Measurements from ENCODE around the gene CCR3. TPM values are rescaled to one million over a fixed set of nuclear protein-coding genes. Genes with fewer than 3 reads are reported as not detected.
"Not testable (repeated sequence)": the region's sequence is repeated elsewhere in the genome, so short reads cannot be mapped to it uniquely, and the experiment has no call there.

Gene CCR3
- total RNA-seq, 5 donors from 2014 or later (not counting 1 experiment from before 2014, with no cell fraction given): 0.33 to 1.2 (median 0.55) TPM; not detected in 2

DNA sequence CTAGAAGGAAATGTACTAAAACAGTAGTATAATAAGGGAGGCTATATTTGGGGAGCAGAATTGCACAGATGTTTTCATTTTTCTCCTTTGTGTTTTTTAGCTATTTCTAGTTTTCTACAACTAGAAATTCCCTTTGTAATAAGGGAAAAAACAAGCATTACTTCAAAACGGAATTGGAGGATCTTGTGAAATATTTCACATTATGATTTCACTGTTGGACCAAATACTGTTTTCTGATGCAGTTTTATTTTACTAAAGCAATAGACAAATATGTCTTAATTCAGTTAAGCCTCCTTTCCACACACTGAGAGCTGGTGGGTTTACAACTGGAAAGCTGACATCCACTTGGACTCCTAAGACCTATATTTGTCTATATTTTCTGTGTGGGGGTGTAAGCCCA, 41.5 kb upstream of the CCR3 start:
- CTCF ChIA-PET: interaction anchor here in 1 of 2 donors (0.6 kb wide), 1 partner anchor 380 kb away, joined by 3 read pairs; no protein-coding TSS in a partner anchor

DNA sequence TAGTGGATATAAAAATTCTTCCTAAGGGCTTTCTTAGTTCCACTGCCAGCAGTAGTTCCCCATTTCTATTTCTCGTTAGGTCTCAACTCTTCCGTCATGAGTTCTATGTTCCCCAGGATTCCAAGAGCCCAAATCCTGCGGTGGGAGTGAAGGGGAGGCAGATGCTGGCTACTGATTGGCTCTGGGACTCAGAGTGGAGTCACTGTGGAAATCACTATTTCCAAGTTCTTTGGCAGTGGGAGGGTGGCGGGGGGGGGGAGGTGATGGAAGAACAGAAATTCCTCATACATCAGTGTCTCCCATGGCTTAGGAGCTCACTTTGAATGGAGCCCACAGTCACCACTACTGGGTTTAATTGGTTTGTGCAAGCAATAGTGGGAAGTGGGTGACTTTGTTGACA, 39.7 kb upstream of the CCR3 start:
- Mint-ChIP-seq H3K9me3 (peaks cover 0 to under 1% (median 0%) of the 10 kb centered on the region in 3 donors), H3K27me3 (no peaks in the 10 kb centered on the region), H3K27ac (no peak overlapping the region), H3K4me3 (no peak overlapping the region), H3K4me1 (peaks cover 0 to 14% (median 5%) of the 10 kb centered on the region in 3 donors), H3K36me3 (no peaks in the 10 kb centered on the region)
- Histone ChIP-seq H3K4me1 (ENCODE audit: control insufficient read depth in 1 of 2, extremely low read depth in 1 of 2, insufficient read depth in 2 of 2, low read length in 2 of 2) (peaks cover 0 to 21% of the 10 kb centered on the region in 2 experiments), H3K27ac (ENCODE audit: low read length) (no peak overlapping the region), H3K36me3 (ENCODE audit: control insufficient read depth in 2 of 2, extremely low read depth in 1 of 2, insufficient read depth in 1 of 2, low read length in 1 of 2) (no peaks in the 10 kb centered on the region), H3K9me3 (peaks cover 2% of the 10 kb centered on the region), H3K27me3 (replicated peaks in 1 of 2; ENCODE audit: control insufficient read depth in 2 of 2, extremely low read depth in 1 of 2, insufficient read depth in 2 of 2, low read length in 1 of 2) (no peaks in the 10 kb centered on the region), H3K4me3 (ENCODE audit: control insufficient read depth in 1 of 2, extremely low read depth in 1 of 2, low read length in 1 of 2) (no peak overlapping the region)
- ChIA-PET POLR2A (no interaction called here), CTCF (no interaction called here)
- ATAC-seq (replicated peaks in 1 of 4) (no peak), DNase-seq (no peak)
- no CpG with 5 or more reads among the region's 4 CpGs for WGBS (ENCODE audit: insufficient coverage)

More for the DNA sequence above, 41.5 kb upstream of the CCR3 start:
- no peak overlapping the region for H3K27ac Mint-ChIP-seq
- no peaks in the 10 kb centered on the region for H3K27me3 Mint-ChIP-seq
- WGBS (ENCODE audit: insufficient coverage): no CpG with 5 or more reads among the region's 1 CpG
- Histone ChIP-seq H3K27me3 (replicated peaks in 1 of 2; ENCODE audit: control insufficient read depth in 2 of 2, extremely low read depth in 1 of 2, insufficient read depth in 2 of 2, low read length in 1 of 2) (no peaks in the 10 kb centered on the region), H3K4me3 (ENCODE audit: control insufficient read depth in 1 of 2, extremely low read depth in 1 of 2, low read length in 1 of 2) (no peak overlapping the region), H3K27ac (ENCODE audit: low read length) (no peak overlapping the region), H3K36me3 (ENCODE audit: control insufficient read depth in 2 of 2, extremely low read depth in 1 of 2, insufficient read depth in 1 of 2, low read length in 1 of 2) (no peaks in the 10 kb centered on the region), H3K9me3 (peaks cover 2% of the 10 kb centered on the region), H3K4me1 (ENCODE audit: control insufficient read depth in 1 of 2, extremely low read depth in 1 of 2, insufficient read depth in 2 of 2, low read length in 2 of 2) (peaks cover 0 to 8% of the 10 kb centered on the region in 2 experiments)
- H3K36me3 Mint-ChIP-seq: no peaks in the 10 kb centered on the region
- peaks cover 0 to 5% (median 0%) of the 10 kb centered on the region in 3 donors for H3K9me3 Mint-ChIP-seq
- POLR2A ChIA-PET: no interaction called here
- no peak overlapping the region for H3K4me3 Mint-ChIP-seq
- no peak for DNase-seq
- no peak for ATAC-seq (replicated peaks in 1 of 4)
- H3K4me1 Mint-ChIP-seq: peaks cover 0 to 4% (median 0%) of the 10 kb centered on the region in 3 donors

- Histone ChIP-seq H3K27ac (ENCODE audit: low read length) (no peak overlapping the region), H3K9me3 (no peaks in the 10 kb centered on the region), H3K27me3 (replicated peaks in 1 of 2; ENCODE audit: control insufficient read depth in 2 of 2, extremely low read depth in 1 of 2, insufficient read depth in 2 of 2, low read length in 1 of 2) (no peaks in the 10 kb centered on the region), H3K4me3 (ENCODE audit: control insufficient read depth in 1 of 2, extremely low read depth in 1 of 2, low read length in 1 of 2) (no peak overlapping the region), H3K4me1 (ENCODE audit: control insufficient read depth in 1 of 2, extremely low read depth in 1 of 2, insufficient read depth in 2 of 2, low read length in 2 of 2) (peaks cover 3 to 32% of the 10 kb centered on the region in 2 experiments), H3K36me3 (ENCODE audit: control insufficient read depth in 2 of 2, extremely low read depth in 1 of 2, insufficient read depth in 1 of 2, low read length in 1 of 2) (no peaks in the 10 kb centered on the region)
- 100% methylated on average over 12 of the region's 12 CpGs for WGBS (ENCODE audit: insufficient coverage)
- no peaks in the 10 kb centered on the region for H3K27me3 Mint-ChIP-seq
- ChIA-PET POLR2A (no interaction called here), CTCF (no interaction called here)
- H3K4me1 Mint-ChIP-seq: peaks cover 11 to 26% (median 16%) of the 10 kb centered on the region in 3 donors
- no peaks in the 10 kb centered on the region for H3K9me3 Mint-ChIP-seq
- H3K4me3 Mint-ChIP-seq: no peak overlapping the region
- ATAC-seq (replicated peaks in 1 of 4): no peak
- no peak overlapping the region for H3K27ac Mint-ChIP-seq
- H3K36me3 Mint-ChIP-seq: no peaks in the 10 kb centered on the region
- DNase-seq: no peak
Measured at GRCh38 chr3:46203681-46204080, 38.6 kb upstream of the CCR3 start.

DNA sequence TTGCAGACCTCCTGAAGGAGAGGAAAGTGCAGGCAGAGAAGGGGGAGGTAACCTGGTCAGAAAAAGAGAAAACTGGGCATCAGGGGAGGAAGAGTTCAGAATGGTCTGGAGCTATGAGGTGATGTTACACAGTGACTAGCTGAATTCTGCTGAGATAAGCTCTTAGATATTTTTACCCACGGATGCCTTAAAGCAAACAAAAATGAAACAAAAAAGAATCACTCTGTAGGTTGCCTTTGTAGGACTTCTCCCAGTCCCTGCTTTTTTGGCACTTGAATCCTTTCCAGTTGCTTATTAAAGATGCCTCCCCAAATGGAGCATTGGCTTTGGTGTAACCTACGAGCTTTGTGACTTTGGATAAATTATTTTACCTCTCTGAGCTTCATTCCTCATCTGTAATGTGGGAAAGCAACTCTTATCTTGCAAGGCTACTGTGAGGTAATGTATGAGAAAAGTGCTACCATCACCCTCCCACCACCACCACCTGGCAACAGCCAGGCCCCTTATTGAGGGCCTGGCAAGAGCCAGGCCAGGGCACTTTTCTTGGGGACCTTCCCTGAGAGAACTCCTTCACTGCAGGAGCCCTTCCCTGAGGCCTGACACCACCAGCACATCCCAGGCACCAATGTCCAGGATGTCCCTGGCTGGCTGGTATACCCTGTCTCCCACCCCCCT, 36.8 kb upstream of the CCR3 start:
- H3K9me3 ChIP-seq: no peaks in the 10 kb centered on the region
- Mint-ChIP-seq H3K4me3 (peak overlapping the region in 2 of 3 donors; percentile 4 to 15), H3K9me3 (no peaks in the 10 kb centered on the region), H3K36me3 (no peaks in the 10 kb centered on the region), H3K4me1 (peaks cover 17 to 35% (median 25%) of the 10 kb centered on the region in 3 donors), H3K27ac (peak overlapping the region in 1 of 2 donors; percentile 14), H3K27me3 (no peaks in the 10 kb centered on the region)
- peaks cover 3 to 35% of the 10 kb centered on the region in 2 experiments for H3K4me1 ChIP-seq (ENCODE audit: control insufficient read depth in 1 of 2, extremely low read depth in 1 of 2, insufficient read depth in 2 of 2, low read length in 2 of 2)
- H3K36me3 ChIP-seq (ENCODE audit: control insufficient read depth in 2 of 2, extremely low read depth in 1 of 2, insufficient read depth in 1 of 2, low read length in 1 of 2): no peaks in the 10 kb centered on the region
- H3K27me3 ChIP-seq (replicated peaks in 1 of 2; ENCODE audit: control insufficient read depth in 2 of 2, extremely low read depth in 1 of 2, insufficient read depth in 2 of 2, low read length in 1 of 2): no peaks in the 10 kb centered on the region
- POLR2A ChIA-PET: no interaction called here
- DNase-seq (no peak), ATAC-seq (replicated peaks in 1 of 4) (no peak)
- no peak overlapping the region for H3K4me3 ChIP-seq (ENCODE audit: control insufficient read depth in 1 of 2, extremely low read depth in 1 of 2, low read length in 1 of 2)
- WGBS (ENCODE audit: insufficient coverage): 33% methylated on average over 1 of the region's 2 CpGs
- peak overlapping the region; percentile 7 for H3K27ac ChIP-seq (ENCODE audit: low read length)
- CTCF ChIA-PET: interaction anchor here in 1 of 2 donors (1.2 kb wide), 1 partner anchor 9 kb away, joined by 3 read pairs; no protein-coding TSS in a partner anchor

DNA sequence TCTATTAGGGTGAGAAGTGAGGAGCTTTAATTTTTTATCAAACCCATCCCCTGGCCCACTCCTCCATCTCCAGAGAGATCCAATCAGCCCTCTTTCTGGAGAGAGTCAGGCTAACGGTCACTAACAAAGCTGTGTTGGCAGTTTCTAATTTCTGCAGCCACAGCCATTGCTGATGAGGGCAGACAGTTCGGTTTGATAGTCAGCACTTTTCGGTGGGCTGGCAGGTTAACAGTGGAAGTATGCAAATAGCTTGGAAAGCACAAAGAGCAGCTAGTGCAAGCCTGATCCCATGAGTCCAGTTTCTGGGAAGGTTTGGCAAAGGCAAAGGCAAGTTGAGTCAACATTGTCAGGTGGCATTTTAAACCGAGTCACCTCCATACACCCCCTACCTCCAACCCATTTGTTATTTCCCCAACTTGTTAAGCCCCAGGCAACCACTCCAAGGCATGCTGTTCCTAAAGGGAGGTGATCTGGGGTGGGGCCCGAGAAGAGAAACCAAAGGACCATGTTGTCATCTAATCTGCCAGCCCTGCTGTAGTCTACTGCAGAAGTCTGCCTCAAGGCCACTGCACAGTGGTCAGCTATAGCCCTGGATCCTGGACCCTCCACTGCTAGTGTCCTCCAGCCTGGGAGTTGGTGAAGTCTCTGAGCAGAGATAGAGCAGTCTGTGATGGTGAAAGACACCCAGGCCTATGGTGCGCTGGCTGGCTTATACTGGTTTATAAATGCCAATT, 35.8 kb upstream of the CCR3 start:
- 72% methylated on average over 4 of the region's 6 CpGs for WGBS (ENCODE audit: insufficient coverage)
- Mint-ChIP-seq H3K27ac (peak overlapping the region in 1 of 2 donors; percentile 4), H3K36me3 (no peaks in the 10 kb centered on the region), H3K4me1 (peaks cover 17 to 35% (median 25%) of the 10 kb centered on the region in 3 donors), H3K4me3 (no peak overlapping the region), H3K9me3 (no peaks in the 10 kb centered on the region), H3K27me3 (no peaks in the 10 kb centered on the region)
- Histone ChIP-seq H3K4me3 (ENCODE audit: control insufficient read depth in 1 of 2, extremely low read depth in 1 of 2, low read length in 1 of 2) (peak overlapping the region in 1 of 2 donors; percentile 14), H3K27ac (ENCODE audit: low read length) (peak overlapping the region; percentile 7), H3K36me3 (ENCODE audit: control insufficient read depth in 2 of 2, extremely low read depth in 1 of 2, insufficient read depth in 1 of 2, low read length in 1 of 2) (no peaks in the 10 kb centered on the region), H3K4me1 (ENCODE audit: control insufficient read depth in 1 of 2, extremely low read depth in 1 of 2, insufficient read depth in 2 of 2, low read length in 2 of 2) (peaks cover 3 to 35% of the 10 kb centered on the region in 2 experiments), H3K9me3 (no peaks in the 10 kb centered on the region), H3K27me3 (replicated peaks in 1 of 2; ENCODE audit: control insufficient read depth in 2 of 2, extremely low read depth in 1 of 2, insufficient read depth in 2 of 2, low read length in 1 of 2) (no peaks in the 10 kb centered on the region)
- no peak for ATAC-seq (replicated peaks in 1 of 4)
- no peak for DNase-seq
- POLR2A ChIA-PET: no interaction called here
- CTCF ChIA-PET: interaction anchor here (0.6 to 0.7 kb wide), 2 partner anchors 20 to 51 kb away, joined by 3 to 4 read pairs; no protein-coding TSS in a partner anchor

DNA sequence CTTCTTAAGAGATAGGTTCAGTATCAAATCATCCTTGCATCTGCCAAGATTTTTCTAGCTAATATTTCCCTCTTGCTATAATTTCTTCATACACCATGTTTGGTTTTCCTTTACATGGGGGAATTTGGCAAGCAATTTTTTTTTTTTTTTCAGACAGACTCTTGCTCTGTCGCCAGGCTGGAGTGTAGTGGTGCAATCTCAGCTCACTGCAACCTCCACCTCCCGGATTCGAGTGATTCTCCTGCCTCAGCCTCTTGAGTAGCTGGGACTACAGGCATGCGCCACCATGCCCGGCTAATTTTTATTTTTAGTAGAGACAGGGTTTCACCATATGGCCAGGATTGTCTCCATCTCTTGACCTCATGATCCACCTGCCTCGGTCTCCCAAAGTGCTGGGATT, 34.7 kb upstream of the CCR3 start:
- ATAC-seq (replicated peaks in 1 of 4); H3K9me3 Mint-ChIP-seq; H3K36me3 Mint-ChIP-seq; H3K27me3 ChIP-seq (replicated peaks in 1 of 2; ENCODE audit: control insufficient read depth in 2 of 2, extremely low read depth in 1 of 2, insufficient read depth in 2 of 2, low read length in 1 of 2); DNase-seq; H3K36me3 ChIP-seq (ENCODE audit: control insufficient read depth in 2 of 2, extremely low read depth in 1 of 2, insufficient read depth in 1 of 2, low read length in 1 of 2); H3K4me3 Mint-ChIP-seq; H3K27me3 Mint-ChIP-seq; H3K9me3 ChIP-seq: not testable (repeated sequence)
- H3K4me3 ChIP-seq (ENCODE audit: control insufficient read depth in 1 of 2, extremely low read depth in 1 of 2, low read length in 1 of 2): peak overlapping the region in 1 of 2 donors; percentile 14
- Mint-ChIP-seq H3K27ac (peak overlapping the region; percentile 74 to 78), H3K4me1 (peaks cover 17 to 35% (median 25%) of the 10 kb centered on the region in 3 donors)
- peak overlapping the region; percentile 40 for H3K27ac ChIP-seq (ENCODE audit: low read length)
- CTCF ChIA-PET: interaction anchor here (0.5 to 1.9 kb wide), 10 partner anchors 9 to 1116 kb away, joined by 3 to 6 read pairs (median 4); no protein-coding TSS in a partner anchor
- POLR2A ChIA-PET: interaction anchor here in 1 of 2 donors (0.7 kb wide), 1 partner anchor 705 kb away, joined by 3 read pairs; no protein-coding TSS in a partner anchor
- 83% methylated on average over 1 of the region's 6 CpGs for WGBS (ENCODE audit: insufficient coverage)
- peaks cover 3 to 38% of the 10 kb centered on the region in 2 experiments for H3K4me1 ChIP-seq (ENCODE audit: control insufficient read depth in 1 of 2, extremely low read depth in 1 of 2, insufficient read depth in 2 of 2, low read length in 2 of 2)
